ENCODE measurements around the gene PLXDC2. TPM values are rescaled to one million over a fixed set of nuclear protein-coding genes. Genes with fewer than 3 reads are reported as not detected.
"Not testable (repeated sequence)": the region's sequence is repeated elsewhere in the genome, so short reads cannot be mapped to it uniquely, and the experiment has no call there.

PLXDC2 gene
- polyA plus RNA-seq (ENCODE audit: insufficient read length): 30.7 TPM

DNA sequence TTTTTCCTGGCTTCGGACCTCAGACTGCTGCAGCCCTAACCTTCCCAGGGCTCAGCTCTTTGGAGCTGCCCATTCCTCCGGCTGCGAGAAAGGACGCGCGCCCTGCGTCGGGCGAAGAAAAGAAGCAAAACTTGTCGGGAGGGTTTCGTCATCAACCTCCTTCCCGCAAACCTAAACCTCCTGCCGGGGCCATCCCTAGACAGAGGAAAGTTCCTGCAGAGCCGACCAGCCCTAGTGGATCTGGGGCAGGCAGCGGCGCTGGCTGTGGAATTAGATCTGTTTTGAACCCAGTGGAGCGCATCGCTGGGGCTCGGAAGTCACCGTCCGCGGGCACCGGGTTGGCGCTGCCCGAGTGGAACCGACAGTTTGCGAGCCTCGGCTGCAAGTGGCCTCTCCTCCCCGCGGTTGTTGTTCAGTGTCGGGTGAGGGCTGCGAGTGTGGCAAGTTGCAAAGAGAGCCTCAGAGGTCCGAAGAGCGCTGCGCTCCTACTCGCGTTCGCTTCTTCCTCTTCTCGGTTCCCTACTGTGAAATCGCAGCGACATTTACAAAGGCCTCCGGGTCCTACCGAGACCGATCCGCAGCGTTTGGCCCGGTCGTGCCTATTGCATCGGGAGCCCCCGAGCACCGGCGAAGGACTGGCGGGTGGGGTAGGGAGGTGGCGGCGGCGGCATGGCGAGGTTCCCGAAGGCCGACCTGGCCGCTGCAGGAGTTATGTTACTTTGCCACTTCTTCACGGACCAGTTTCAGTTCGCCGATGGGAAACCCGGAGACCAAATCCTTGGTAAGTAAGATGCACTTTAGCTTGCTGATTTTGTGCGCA, at the start of gene PLXDC2:
Gene PLXDC2, plus strand, starts transcription at position 22 of the 820 bp plus-strand sequence.
- no peak for DNase-seq (ENCODE audit: low read depth)

DNA sequence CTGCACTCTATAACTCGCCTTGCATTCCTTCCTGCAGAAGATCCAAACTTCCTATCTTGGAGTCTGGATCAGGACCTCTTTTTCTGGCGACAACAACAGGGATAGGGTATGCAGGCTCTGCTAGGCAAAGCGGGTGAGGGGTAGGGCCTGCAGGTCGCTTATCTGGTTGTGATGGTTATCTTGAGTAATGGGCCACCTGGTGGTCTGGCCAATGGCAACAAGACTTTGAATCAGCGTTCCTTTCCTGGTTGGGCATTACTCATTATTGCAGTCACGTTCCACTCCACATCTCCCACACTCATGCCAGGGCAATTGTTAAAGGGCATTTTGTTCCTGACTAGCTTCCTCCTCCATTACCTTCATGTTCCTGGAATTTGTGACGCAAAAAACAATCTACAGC, 48.4 kb upstream of the PLXDC2 start:
- no peak for DNase-seq (ENCODE audit: low read depth)

DNA sequence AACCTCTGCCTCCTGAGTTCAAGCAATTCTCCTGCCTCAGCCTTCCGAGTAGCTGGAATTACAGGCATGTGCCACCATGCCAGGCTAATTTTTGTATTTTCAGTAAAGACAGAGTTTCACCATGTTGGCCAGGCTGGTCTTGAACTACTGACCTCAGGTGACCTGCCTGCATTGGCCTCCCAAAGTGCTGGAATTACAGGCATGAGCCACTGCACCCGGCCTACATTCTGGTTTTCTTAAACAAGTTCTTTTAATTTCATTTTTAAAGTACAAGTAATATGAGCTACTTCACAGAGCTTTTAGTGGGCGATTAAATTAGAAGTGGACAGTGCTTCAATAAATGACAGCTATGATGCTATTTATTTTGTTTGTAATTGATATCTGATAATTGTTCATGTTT, 46.4 kb upstream of the PLXDC2 start:
- not testable (repeated sequence) for DNase-seq (ENCODE audit: low read depth)

DNA sequence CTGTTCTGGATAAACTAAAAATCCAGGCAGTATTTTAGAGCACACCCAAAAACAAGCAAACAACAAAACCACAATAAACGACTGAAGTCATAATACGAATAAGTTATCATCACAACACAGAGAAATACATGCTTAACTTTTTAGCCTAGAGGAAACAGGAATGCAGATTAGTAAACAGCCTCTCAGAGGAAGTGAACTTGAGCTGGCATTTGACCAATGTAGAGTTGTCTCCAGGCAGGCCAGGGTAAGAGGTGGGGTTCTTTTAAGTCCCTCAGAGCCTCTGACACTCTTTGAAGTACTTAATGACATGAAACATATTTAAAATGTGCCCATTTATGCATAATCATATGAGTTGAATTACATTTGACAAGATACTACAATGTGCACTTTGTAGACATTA, 43.3 kb upstream of the PLXDC2 start:
- no peak for DNase-seq (ENCODE audit: low read depth)

DNA sequence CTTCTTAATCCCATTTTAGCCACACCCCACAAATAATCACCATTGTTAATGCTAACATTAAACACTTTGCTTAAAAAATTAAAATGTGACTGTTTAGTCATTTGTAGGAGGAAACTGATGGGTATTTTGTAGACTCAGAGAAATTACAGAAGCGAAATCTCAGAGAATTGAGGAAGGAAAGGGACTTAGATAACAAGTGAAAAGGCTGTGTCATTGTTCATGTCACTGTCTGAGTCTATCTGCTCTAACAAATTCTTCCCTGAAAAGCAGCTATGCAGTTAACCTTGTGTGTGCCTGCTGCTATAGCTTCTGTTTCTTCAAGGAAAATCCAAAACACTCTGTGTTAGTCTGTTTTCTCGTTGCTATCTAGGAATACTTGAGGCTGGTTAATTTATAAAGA, 40.9 kb upstream of the PLXDC2 start:
- no peak for DNase-seq (ENCODE audit: low read depth)

DNA sequence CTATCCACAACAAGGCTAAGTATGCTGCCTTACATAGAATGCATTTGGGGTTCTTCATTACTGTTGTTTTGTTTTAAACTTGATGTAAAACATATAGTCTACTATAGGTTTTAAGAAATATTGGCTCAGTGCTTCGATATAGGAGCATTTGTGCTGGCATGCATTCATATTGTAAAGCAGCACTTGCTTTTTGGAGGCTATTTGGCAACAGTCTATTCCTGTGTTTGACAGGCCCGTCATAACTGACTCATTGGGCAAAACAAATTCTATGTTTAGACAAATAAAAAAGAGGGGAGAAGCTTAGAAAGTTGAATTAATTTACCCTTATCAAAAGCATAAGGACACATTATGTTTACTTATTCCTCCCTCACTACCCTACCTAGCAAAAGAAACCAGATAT, 38.4 kb upstream of the PLXDC2 start:
- no peak for DNase-seq (ENCODE audit: low read depth)

DNA sequence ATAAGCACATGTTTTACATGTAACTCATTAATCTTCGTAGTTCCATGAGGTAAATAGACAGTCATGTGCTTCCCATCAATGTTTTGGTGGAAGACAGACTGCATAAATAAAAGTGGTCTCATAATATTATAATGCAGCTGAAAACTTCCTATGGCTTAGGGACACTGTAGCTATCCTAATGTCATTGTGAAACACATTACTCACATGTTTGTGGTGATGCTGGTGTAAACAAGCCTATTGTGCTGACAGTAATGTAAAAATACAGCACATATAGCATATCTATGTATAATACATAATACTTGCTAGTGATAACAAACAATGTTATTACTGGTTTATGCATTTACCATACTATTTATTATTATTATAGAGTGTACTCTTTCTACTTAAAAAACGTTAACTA, 37.2 kb upstream of the PLXDC2 start:
- DNase-seq (ENCODE audit: low read depth): no peak

DNA sequence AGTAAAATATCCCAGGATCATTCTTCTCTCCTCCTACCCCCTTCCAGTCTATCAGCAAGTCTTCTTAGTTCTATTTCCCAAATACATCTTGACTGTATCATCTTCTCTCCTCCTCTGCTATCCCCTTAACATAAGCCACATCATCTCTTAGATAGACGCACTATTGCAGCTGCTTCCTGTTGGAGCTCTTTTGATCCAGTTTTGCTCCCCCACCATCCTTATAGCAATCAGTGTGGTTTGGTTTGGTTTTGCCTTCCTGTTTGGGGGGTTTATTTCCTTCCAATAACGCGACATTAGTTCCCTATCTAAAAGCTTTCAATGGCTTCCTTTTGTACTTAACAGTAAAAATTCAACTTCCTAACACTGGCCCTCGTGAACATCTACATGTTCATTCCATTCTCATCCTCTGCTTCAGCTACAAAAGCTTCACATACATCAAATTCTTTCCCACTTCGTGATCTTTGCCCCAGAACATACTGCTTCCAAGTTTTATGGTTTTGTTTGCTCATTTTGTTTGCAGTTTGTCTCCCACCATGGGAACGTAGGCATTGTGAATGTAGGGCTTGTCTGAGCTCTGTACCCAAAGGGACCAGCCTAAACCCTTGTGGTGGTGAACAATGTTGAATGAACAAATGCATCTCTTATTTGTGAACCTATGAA, 33.7 kb upstream of the PLXDC2 start:
- no peak for DNase-seq (ENCODE audit: low read depth)

DNA sequence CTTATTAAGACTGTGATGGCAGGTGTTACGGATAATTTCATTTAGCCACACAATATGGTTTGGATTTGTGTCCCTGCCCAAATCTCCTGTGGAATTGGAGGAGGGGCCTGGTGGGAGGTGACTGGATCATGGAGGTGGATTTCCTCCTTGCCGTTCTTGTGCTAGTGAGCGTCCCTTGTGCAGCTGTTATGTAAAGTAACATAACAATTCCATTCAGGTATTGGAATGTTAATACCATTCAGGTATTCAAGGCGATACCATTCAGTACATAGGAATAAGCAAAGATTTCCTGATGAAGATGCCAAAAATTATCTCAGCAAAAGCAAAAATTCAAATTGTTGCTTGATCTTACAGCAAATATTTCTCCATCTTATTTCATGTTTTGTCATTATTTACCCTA, 32.5 kb upstream of the PLXDC2 start:
- DNase-seq (ENCODE audit: low read depth): no peak

DNA sequence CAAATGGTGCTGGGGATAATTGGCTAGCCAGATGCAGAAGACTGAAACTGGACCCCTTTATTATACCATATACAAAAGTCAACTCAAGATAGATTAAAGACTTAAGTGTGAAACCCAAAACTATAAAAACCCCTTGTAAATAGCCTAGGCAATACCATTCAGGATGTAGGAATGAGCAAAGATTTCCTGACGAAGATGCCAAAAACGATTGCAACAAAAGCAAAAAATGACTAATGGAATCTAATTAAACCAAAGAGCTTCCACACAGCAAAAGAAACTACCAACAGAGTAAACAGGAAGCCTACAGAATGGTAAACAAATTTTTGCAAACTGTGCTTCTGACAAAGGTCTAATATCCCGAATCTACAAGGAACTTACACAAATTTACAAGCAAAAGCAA, 30.9 kb upstream of the PLXDC2 start:
- DNase-seq (ENCODE audit: low read depth): no peak

DNA sequence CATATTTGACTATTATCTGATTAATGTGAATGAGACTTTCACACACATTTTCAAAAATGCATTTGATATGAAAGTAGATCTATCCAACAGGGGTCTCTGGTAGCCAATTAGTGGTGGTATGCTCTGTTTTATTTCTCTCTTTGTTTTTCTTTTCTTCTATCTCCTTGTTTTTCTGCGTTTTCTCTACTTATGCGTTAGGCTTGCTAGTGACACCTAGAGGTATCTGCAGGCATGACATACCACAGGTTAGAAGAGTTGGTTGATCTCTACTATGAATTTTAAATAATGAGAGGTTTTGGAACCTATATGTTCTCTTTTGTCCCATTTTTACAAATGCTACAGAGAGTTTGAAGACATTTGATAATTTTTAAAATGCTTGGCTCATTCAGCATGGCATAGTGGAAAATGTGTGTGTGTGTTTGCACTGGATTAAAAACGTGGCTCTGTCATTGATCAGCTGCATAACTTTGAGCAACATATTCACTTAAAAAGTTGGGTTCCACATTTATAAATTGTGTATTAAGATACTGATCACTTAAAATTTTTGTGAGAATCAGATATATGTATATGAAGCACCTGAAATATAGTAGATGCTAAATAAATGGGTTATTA, 28.1 kb upstream of the PLXDC2 start:
- DNase-seq (ENCODE audit: low read depth): no peak

DNA sequence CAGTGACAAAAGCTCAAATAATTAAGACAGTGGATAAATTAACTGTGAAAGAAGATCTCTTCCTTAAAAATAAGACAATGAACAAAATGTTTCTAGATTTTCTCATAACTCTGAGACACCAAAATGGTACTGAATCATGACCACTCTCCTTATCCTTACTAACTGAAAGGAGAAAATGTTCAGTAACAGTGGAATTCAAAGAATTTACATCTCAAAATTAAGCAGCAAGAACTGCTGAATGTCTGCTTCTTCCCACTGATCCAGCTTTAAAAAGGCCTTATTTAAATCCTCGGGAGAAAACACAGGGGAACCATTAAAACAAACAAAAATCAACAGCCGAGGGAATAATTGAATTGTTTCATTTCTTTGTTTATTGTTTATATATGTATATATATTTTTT, 27.3 kb upstream of the PLXDC2 start:
- no peak for DNase-seq (ENCODE audit: low read depth)

DNA sequence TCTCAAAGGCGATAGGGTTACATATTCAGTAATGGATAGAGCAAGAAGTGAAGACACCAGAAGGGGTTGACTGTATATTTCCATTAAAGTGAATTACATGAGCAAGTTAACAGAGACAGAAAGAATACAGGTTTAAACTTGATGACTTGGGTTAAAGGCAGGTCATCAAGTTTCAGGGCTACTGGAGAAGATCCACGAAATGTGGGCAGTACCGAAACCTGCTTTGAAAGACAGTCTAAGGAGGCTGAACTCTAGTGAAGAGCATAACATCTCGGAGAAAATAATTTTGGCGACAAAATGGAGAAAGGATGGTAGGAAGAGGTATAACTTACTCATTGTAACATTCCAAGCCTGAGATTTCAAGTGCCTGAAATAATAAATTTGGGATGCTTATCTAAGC, 26.6 kb upstream of the PLXDC2 start:
- DNase-seq (ENCODE audit: low read depth): no peak

DNA sequence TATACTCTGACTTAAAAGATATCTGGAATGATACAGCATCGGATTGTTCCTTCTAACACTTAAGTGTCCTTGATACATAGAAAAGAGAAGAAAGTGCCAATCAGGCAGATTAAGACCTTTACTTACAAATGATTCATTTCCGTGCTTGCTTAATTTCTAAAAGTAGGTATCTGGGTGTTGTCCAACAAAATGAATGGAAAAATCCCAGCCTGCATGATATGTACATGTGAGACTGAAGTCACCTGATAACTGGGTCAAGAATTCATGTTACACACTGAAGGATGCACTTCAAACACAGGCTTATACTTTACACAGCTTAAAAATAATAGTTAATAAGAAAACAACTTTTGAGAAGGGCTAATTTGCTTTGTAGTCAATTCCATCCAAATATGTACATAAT, 25.2 kb upstream of the PLXDC2 start:
- DNase-seq (ENCODE audit: low read depth): no peak

DNA sequence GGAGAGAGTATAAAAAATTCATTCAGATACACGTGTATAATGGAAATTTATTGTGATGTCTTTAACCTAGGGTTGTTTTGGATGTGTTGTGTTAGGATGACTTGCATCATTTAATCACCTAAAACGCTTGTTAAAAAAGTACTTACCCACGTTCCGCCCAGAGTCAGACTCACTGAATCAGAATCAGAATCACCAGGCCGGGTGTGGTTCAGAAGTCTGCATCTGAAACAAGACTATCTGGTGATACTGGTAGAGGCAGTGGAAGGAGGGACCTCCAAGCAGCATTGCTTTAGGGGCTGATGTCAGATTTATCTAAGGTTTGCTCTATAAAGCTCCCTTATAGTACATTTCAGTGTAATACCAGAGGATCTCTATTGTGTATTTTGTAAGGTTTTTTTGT, 20.5 kb upstream of the PLXDC2 start:
- DNase-seq (ENCODE audit: low read depth): no peak

DNA sequence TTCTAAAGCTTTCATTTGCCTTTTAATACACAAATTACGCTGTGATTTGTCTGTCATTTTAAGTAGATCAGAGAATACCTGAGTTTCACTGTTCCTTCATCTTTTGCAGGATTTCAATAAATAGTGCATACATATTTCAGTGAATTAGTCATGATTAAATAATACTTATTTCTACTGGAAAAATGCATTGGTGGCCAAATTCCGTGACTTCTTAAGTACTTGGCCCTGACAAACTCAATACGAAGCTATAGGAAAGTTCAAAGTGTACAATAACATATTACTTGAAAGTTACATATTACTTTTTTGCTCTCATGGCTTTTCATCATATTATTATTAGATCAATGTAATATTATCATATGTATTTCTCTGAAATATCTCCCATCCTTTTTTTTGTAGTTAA, 16.1 kb upstream of the PLXDC2 start:
- DNase-seq (ENCODE audit: low read depth): no peak

DNA sequence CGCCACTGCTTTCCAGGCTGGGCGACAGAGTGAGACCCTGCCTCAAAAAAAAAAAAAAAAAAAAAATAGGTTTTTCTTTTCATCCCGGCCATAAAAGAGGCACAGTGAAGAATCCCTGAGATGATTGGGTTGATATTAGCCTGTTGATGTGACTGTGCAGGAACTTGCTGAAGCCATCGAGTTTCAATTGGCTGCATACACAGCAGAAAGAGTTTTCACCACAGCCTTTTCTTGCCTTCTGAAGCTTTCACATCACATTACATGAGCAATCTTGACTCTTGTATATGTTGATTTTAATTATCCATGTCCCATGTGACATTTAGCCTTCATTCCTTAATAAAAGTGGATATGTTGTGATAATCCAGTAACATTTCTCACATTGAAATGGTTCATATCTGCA, 14.9 kb upstream of the PLXDC2 start:
- DNase-seq (ENCODE audit: low read depth): no peak

DNA sequence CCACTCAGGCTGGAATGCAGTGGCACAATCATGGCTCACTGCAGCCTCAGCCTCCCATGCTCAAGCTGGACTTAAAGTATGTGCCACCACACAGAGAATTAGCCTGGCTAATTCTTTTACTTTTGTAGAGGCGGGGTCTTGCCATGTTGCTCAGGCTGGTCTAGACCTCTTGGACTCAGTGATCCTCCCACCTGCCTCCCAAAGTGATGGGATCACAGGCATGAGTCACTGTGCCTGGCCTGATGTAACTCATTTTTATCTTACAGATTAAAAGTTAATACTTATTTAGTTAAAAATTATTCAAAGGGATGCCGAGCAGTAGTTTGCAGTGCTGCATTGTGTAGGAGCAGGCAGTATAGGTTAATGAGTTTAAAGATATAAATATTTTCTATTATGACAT, 12.6 kb upstream of the PLXDC2 start:
- no peak for DNase-seq (ENCODE audit: low read depth)

DNA sequence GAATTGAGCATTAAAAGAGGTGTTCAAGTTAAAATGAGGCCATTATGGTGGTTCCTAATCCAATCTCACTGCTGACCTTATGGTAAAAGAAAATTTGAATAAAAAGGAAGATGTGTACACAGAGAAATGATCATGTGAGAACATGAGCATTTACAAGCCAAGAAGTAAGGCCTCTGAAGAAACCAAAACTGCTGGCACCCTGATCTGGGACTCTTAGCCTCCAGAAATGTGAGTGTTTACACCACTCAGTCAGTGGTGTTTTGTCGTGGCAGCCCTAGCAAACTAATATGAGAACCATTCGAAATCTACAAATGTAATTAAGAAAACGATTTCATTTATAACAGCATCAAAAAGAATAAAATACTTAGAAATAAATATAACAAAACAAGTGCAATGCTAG, 6.8 kb upstream of the PLXDC2 start:
- DNase-seq (ENCODE audit: low read depth): no peak

DNA sequence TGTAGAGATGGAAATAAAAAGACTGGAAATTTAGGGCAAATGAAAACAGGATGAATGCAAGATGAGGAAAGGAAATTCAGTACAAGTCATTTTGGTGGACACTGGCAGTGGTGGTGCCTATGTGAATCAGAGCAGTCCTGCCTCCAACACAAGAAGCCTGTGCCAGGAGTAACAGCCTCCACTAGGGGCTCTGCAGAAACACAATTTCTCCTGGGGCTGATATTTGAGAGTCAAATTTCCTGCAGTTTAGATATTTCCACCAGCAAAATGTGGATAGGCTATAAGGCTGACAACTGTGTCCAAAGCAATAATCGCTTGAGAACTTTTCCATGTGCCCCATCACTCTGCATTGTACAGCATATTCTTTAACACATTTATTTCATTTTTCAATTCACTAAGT, 4.7 kb upstream of the PLXDC2 start:
- DNase-seq (ENCODE audit: low read depth): no peak

DNA sequence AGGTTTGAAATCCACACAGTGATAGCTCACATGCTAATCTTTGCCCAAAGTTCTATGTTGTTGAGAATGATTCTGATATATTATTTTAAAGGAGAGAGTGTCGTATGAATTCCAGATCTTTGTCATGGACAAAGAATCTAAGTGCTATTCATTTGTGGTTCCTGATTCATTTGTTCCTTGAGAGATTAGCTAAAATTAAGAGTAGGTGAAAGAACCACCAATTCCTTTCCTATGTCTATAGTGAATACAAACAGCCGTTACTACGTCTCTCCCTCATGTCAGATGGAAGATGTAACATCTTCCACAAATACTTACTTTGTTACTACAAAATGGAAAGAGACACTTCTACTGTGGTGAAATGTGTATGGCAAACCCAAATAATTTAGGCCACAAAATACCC, 3.3 kb upstream of the PLXDC2 start:
- DNase-seq (ENCODE audit: low read depth): no peak

DNA sequence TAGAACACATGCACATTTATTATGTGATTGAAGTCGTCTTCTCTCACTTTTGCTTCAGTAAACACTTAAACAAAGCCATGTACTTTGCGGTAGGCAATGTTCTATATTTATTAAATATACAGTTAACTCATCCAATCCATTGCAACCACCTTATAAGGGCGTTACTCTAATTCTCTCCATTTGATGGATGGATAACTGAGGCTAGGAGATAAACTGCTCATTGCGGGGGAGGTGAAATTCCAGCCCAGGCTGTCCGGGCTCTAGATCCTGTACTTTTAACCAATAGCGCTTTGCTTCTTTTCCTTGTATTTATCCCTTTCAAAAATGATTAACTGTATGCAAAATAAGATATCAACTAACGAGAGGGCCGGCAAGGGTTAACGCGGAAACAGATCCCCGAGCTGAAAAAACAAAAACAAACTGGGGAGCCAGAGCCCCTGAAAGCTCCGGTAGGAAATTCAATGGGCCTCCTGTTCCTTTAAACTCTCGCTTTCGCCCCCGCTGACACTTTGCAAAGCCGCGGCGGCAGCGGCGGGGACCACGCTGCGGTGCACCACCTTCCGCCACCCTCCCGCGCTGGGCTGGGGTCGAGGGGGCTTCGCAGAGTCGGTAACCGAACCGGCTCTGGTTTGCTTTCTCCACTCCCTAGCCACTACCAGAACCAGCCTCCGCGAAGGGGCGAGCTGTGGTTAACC, 1.0 kb upstream of the PLXDC2 start:
- no peak for DNase-seq (ENCODE audit: low read depth)

Measured in forelimb muscle (tissue), 1 donor.